HTERT RPE-1 (cell line): ENCODE results near the gene PPP1R7.

Source experiments
- in situ Hi-C: fragments of 300-500 bp; cut with MboI; formaldehyde crosslinking; loops from 4 replicates; pipeline ENCODE4 v1.14.3; 2020; ENCODE audit warnings: low sequenced_read_pairs

PPP1R7 gene

DNA sequence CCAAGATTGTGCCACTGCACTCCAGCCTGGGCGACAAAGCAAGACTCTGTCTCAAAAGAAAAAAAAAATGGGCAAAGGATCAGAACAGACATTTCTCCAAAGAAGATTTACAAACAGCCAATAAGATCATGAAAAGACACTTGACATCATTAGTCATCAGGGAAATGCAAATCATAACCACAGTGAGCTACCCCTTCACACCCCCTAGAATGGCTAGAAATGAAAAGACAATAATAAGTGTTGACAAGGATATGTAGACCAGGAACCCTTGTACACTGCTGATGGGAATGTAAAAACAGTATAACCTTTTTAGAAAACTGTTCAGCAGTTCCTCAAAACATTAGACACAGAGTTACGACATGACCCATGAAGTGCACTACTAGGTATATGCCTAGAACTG is 29.8 kb upstream of the PPP1R7 start:
- in situ Hi-C loops = no loop called here

DNA sequence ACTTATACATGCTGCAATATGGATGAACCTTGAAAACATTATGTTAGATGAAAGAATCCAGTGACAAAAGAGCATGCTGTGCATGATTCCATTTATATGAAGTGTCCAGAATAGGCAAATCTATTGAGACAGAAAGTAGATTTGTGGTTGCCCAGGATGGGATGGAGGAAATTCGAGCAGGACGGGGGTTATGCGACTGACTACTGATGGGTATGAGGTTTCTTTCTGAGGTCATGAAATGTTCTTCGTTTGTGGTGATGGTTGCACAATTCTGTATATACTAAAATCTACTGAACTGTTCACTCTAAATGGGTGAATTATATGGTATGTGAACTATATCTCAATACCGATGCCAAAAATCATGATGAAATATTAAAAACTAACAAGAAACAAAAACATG is 29.3 kb upstream of the PPP1R7 start:
- in situ Hi-C loops = no loop called here

DNA sequence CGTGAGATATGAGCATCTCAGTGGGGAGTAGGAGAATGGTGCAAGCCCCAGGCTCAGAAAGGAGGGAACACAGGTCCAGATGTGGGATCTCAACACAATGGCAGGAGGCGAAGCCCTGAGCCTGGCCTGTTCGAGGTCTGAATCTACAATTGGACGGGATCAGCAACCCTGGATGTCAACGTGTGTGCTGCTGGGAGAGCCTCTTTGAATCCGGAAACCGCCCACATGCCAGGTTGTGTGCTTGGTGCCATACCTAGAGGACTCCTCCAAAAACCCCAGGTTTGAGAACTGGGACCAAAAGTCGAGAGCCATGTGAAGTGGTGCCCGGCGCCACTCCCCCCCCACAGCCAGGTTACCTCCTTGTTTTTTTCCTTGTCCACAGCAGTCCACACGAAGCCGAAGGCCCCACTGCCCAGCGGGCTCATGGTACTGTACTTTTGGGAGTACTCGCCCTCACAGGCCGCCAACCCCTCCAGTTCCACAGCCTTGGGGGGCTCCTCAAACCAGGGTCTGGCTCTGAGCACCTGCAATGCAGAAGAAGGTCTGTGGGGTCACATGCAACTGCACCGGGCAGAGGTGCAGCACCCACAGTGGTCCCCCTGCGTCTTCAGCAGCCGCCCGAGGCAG is 27.8 kb upstream of the PPP1R7 start:
- in situ Hi-C loops = no loop called here

GRCh38 chr2:241123816-241124536 is 26.3 kb upstream of the PPP1R7 start:
- in situ Hi-C loops = no loop called here

DNA sequence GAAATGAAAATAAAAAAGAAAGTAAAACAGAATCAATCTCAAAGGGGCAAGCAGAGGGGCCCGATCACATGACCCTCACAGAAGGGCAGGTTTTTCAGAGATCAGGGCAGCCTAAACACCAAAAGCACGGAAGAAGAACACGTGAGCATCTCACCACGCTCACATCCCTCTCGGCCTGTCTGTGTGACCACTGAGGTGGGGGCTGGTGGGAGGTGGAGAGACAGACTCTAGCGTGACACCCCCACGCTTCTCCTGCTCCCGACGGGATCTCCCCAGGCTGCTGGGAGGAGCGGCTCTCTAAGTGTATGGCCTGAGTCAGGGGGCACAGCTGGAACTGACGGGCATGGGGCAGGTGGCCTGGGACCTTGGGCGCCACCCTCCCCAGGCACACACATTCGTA is 24.6 kb upstream of the PPP1R7 start:
- in situ Hi-C loops = no loop called here

DNA sequence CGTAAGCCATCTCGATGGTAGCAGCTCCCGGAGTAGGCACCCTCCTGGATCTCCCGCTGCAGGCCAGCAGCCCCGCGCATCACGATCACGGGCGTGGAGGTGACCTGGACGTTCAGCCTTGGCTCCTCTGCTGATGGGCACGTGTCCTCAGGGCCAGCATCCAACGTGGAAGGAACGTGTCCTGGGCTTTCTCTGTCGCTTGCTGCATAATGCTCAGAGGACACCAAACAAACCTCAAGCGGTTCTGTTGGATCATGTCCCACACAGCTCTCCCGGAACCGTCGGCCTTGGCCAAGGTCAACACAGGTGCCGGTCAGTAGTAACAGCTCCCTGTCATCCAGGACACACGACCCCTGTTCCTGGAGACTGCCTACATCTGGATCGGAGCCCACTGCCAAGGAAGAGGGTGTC is 24.1 kb upstream of the PPP1R7 start:
- in situ Hi-C loops = no loop called here

- in situ Hi-C loops = no loop called here
Observed at GRCh38 chr2:241126771-241127202, 23.5 kb upstream of the PPP1R7 start.

- in situ Hi-C loops = no loop called here
Observed at GRCh38 chr2:241128266-241128665, 22.0 kb upstream of the PPP1R7 start.

DNA sequence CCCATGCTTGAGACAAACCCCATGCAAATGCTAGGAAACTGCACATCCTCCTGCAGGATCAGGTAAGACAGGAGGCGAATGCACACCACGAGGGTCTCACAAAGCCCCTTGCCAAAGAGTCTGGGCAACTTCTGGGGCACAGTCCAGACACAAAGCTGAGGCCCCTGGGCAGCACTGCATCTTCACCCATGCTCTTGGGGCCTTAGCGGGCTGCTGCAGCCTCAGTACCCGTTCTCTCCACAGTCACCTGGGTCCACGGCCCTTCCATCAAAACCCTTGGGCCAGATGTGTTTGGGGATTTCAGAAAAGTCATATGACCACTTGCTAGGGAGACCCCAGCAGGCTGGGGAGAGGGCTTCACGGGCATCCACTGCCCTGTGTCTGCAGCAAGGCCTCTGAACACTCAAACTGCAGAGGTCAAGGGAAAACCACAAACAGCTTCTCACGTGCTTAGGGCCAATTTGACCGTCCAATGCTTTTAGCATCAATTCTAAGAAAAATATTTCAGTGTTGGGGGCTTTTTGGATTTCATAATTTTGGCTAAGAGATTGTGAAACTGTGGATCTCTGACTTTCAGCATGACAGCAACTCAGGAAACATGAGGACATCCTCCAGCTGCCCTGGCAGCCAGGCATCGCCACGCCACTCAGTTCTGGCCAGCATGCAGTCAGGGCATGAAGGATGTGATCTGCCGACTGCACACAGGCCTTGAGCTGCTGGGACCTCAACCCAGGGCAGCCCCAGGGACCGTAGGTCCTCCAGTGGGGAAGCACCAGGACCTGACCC is 21.0 kb upstream of the PPP1R7 start:
- in situ Hi-C loops = no loop called here

DNA sequence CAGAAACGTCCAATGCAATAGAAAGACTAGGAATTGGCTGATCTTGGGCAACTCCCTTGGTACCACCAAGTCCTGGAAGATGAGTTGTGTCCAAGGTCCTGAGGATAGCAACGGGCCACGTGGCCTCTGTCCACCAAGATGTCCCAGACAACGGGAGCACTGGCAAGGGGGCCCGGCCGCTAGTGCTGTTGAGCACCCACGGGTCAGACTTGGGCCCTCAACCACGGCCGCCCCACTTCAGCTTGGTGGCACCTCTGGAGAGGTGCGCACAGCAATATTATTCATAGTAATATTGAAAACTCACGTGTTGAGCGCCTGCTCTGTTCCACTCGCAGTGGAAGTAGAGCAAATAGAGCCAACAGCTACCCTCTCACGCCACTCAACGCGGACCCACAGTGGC is 20.0 kb upstream of the PPP1R7 start:
- in situ Hi-C loops = no loop called here

DNA sequence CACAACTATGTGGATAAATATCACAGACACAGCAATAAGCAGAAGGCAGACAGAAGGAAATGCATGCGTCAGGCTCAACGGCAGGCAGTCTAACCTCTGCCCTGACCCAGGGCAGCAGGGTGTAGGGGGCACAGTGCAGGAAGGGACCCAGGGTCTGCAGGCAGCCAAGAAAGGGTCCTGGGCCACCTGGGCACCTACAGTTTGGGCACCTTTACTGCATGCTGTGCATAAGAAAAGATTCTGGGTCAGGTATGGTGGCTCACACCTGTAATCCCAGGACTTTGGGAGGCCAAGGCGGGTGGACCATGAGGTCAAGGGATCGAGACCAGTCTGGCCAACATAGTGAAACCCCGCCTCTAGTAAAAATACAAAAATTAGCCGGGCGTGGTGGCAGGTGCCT is 18.7 kb upstream of the PPP1R7 start:
- in situ Hi-C loops = no loop called here

- in situ Hi-C loops = no loop called here
Observed at GRCh38 chr2:241132538-241133435, 17.5 kb upstream of the PPP1R7 start.

- in situ Hi-C loops = no loop called here
Observed at GRCh38 chr2:241133436-241133820, 16.8 kb upstream of the PPP1R7 start.

- in situ Hi-C loops = no loop called here
Observed at GRCh38 chr2:241134711-241135110, 15.6 kb upstream of the PPP1R7 start.

- in situ Hi-C loops = no loop called here
Observed at GRCh38 chr2:241135737-241136136, 14.5 kb upstream of the PPP1R7 start.

DNA sequence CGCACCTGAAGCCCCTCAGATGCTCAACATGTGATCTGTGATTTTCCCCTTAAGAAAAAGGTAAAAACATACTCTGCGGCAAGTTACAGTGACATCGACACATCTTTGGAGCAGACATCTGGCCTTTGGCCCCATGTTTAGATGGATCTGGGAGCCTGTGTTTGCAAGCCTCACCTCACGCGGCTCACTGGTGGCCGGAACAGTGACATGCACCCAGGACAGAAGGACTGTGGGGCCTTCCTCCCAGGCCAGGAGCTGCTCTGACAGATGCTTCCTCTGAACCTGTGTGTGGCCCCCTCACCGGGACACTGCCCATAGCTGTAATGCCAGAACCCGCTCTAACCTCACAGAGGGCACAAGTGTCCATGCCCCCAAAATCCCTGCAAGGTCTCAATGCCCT is 14.1 kb upstream of the PPP1R7 start:
- in situ Hi-C loops = no loop called here

GRCh38 chr2:241136661-241137260 is 13.5 kb upstream of the PPP1R7 start:
- in situ Hi-C loops = no loop called here

DNA sequence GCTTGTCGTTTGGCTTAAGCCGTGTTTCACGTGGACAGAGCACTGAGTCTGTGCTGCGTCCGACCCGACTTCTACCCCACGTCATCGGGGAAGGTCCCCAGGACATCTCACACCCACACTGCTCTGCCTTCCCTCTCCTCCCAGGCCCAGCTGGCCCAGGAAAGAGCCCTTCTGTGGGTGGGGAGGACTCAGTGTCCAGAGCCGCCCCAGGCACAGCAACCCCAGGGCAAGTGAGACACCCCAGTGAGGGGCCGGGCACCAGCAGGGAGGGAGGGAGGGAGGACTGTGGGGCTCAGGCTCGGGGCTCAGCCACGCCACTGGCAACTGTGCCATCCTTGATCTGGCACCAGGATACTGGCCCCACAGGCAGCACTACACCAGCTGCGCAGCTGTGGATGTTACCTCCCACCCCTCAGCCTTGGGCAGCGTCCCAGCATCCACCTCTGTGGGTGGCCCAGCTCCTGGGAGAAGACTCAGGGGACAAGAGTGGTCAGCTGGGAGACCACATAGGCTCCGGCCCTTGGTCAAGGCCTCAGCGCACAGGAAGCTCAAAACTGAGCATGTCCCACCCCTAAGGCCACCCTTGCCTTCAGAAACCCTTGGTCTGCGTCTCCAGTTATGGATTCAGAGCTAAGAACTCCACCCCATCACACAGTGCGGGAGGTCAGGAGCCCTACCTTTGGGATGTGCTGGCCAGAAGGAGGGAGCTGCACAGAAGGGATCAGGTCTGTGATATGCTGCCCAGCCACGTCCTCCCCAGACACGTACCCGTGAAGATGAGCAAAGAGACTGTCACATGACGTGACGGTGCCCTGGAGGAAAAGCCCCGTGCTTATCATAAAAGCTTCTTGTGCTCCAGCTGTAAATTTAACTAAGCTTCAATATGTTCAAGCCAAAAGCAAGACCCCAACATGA is 12.7 kb upstream of the PPP1R7 start:
- in situ Hi-C loops = no loop called here

- in situ Hi-C loops = no loop called here
Observed at GRCh38 chr2:241138471-241138870, 11.8 kb upstream of the PPP1R7 start.
